OCI-LY3 (cell line): ENCODE results near the gene TSPY3.
"Not testable (repeated sequence)": the region's sequence is repeated elsewhere in the genome, so short reads cannot be mapped to it uniquely, and the experiment has no call there.

Experiments used
- H2AFZ ChIP-seq: fragments of 200-600, 300-600 bp; shearing (Covaris generic); 2 replicates; pipeline ENCODE4 v1.6.0; 2014; ENCODE audit warnings: antibody characterized with exemption, low read depth, low read length
- H3K27ac ChIP-seq: fragments of 200-600, 300-600 bp; sonication (generic); 2 replicates; pipeline ENCODE4 v1.5.1; 2014; ENCODE audit warnings: mild to moderate bottlenecking, low read length, moderate library complexity, mixed read lengths
- H3K27me3 ChIP-seq: fragments of 200-600, 300-600 bp; sonication (generic); 2 replicates; pipeline ENCODE4 v1.6.1; 2014; ENCODE audit warnings: low read depth, low read length, mixed read lengths
- H3K36me3 ChIP-seq: fragments of 200-600, 300-600 bp; sonication (generic); replicated peaks from 2 replicates; pipeline ENCODE3; 2014; ENCODE audit warnings: low read depth, low read length, mixed read lengths
- H3K4me1 ChIP-seq: fragments of 300-600, 200-600 bp; sonication (generic); 2 replicates; pipeline ENCODE4 v1.6.1; 2014; ENCODE audit warnings: low read length, mixed read lengths
- H3K4me2 ChIP-seq: fragments of 200-600, 300-600 bp; sonication (generic); 2 replicates; pipeline ENCODE4 v1.6.1; 2014; ENCODE audit warnings: low read length, mixed read lengths
- H3K4me3 ChIP-seq: fragments of 300-600, 200-600 bp; sonication (generic); 2 replicates; pipeline ENCODE4 v1.5.1; 2014; ENCODE audit warnings: antibody characterized with exemption, mild to moderate bottlenecking, low read length, moderate library complexity
- H3K79me2 ChIP-seq: fragments of 300-600, 200-600 bp; shearing (Covaris generic); 2 replicates; pipeline ENCODE4 v1.6.1; 2014; ENCODE audit warnings: mild to moderate bottlenecking, low read length, mixed read lengths
- H3K9ac ChIP-seq: fragments of 300-600, 200-600 bp; shearing (Covaris generic); 2 replicates; pipeline ENCODE4 v1.6.0; 2014; ENCODE audit warnings: mild to moderate bottlenecking, low read length, moderate library complexity
- H3K9me3 ChIP-seq: fragments of 200-600, 300-600 bp; shearing (Covaris generic); 2 replicates; pipeline ENCODE4 v1.6.1; 2014; ENCODE audit warnings: low read length, mixed read lengths; ENCODE audit not compliant: insufficient read depth
- H4K20me1 ChIP-seq: fragments of 200-600, 300-600 bp; sonication (generic); 2 replicates; pipeline ENCODE4 v1.6.1; 2016; ENCODE audit warnings: low read length, mixed read lengths; ENCODE audit not compliant: insufficient read depth

The TSPY3 gene

GRCh38 chrY:9398121-9398520 is at the start of gene TSPY3:
Gene TSPY3 (plus strand): TSS chrY:9398421. CDS start chrY:9398467, 46 bp downstream.
- not testable (repeated sequence) for H3K4me2 ChIP-seq, H3K4me1 ChIP-seq, H3K9ac ChIP-seq, H3K27me3 ChIP-seq, H3K27ac ChIP-seq, H3K4me3 ChIP-seq, H4K20me1 ChIP-seq, H3K36me3 ChIP-seq, H3K79me2 ChIP-seq, H3K9me3 ChIP-seq, H2AFZ ChIP-seq

GRCh38 chrY:9357497-9357896 is 40.7 kb upstream of the TSPY3 start, which contains the start of gene TSPY8:
Gene TSPY8 (plus strand): TSS chrY:9357797. CDS start chrY:9357843, 46 bp downstream.
- not testable (repeated sequence) for H3K27me3 ChIP-seq, H3K27ac ChIP-seq, H3K9ac ChIP-seq, H3K9me3 ChIP-seq, H3K4me2 ChIP-seq, H3K79me2 ChIP-seq, H2AFZ ChIP-seq, H3K4me1 ChIP-seq, H4K20me1 ChIP-seq, H3K36me3 ChIP-seq, H3K4me3 ChIP-seq

GRCh38 chrY:9396527-9396926 is 1.7 kb upstream of the TSPY3 start:
- H3K79me2 ChIP-seq, H3K36me3 ChIP-seq, H3K9me3 ChIP-seq, H4K20me1 ChIP-seq, H3K9ac ChIP-seq, H3K27me3 ChIP-seq, H3K4me1 ChIP-seq, H3K4me3 ChIP-seq, H3K4me2 ChIP-seq, H2AFZ ChIP-seq, H3K27ac ChIP-seq: not testable (repeated sequence)
